Mesothelial cell of epicardium (in vitro differentiated cells): Measurements from ENCODE around the gene SH3YL1. TPM values are rescaled to one million over a fixed set of nuclear protein-coding genes. Genes with fewer than 3 reads are reported as not detected.

Experiments
- DNase-seq, 2 experiments: peaks; one replicate each; pipeline ENCODE4 v3.0.0; 2021; ENCODE audit warnings: low spot score in 2 of 2; ENCODE audit not compliant: unreplicated experiment in 2 of 2
- H3K27ac Mint-ChIP-seq: 2 replicates; pipeline ENCODE4 v1.8.0; 2021; ENCODE audit warnings: mixed read lengths
- H3K27me3 Mint-ChIP-seq: 2 replicates; pipeline ENCODE4 v1.8.0; 2021; ENCODE audit warnings: low read depth, mixed read lengths
- H3K36me3 Mint-ChIP-seq: 2 replicates; pipeline ENCODE4 v1.8.0; 2021; ENCODE audit warnings: mixed read lengths
- H3K4me1 Mint-ChIP-seq: 2 replicates; pipeline ENCODE4 v1.8.0; 2021; ENCODE audit warnings: mixed read lengths
- H3K4me3 Mint-ChIP-seq: 2 replicates; pipeline ENCODE4 v1.8.0; 2021; ENCODE audit warnings: mild to moderate bottlenecking, moderate library complexity, mixed read lengths
- H3K9me3 Mint-ChIP-seq: 2 replicates; pipeline ENCODE4 v1.8.0; 2021; ENCODE audit warnings: mixed read lengths
- CTCF ChIP-seq: fragments of 200-600 bp; sonication (generic); IDR thresholded peaks from one replicate; pipeline ENCODE4 v1.5.0; 2021; ENCODE audit warnings: antibody characterized with exemption; ENCODE audit not compliant: unreplicated experiment
- total RNA-seq: library from RNA; stranded (reverse); gene quantifications from 3 replicates; pipeline ENCODE4 v1.2.1, GENCODE V29; 2021

SH3YL1 gene
- total RNA-seq, 1 donor from 2014 or later = 85.8 TPM

- H3K4me1 Mint-ChIP-seq = peaks cover 22% of the 10 kb centered on the region
- no peaks in the 10 kb centered on the region for H3K27me3 Mint-ChIP-seq
- peaks cover 2% of the 10 kb centered on the region for H3K36me3 Mint-ChIP-seq
- H3K4me3 Mint-ChIP-seq = no peak overlapping the region
- no peaks in the 10 kb centered on the region for H3K9me3 Mint-ChIP-seq
- TF ChIP-seq CTCF = no peak
- DNase-seq = no peak
- H3K27ac Mint-ChIP-seq = no peak overlapping the region
Observed at GRCh38 chr2:268323-268722, 4.5 kb upstream of the SH3YL1 start.

- H3K9me3 Mint-ChIP-seq = no peaks in the 10 kb centered on the region
- H3K4me3 Mint-ChIP-seq = peak within 1 kb of the TSS; percentile 92
- peak; percentile 91 to 95 for DNase-seq
- H3K4me1 Mint-ChIP-seq = peaks cover 41% of the 10 kb centered on the region
- H3K36me3 Mint-ChIP-seq = peaks cover 3% of the 10 kb centered on the region
- peak within 1 kb of the TSS; percentile 97 for H3K27ac Mint-ChIP-seq
- TF ChIP-seq CTCF = no peak
- no peaks in the 10 kb centered on the region for H3K27me3 Mint-ChIP-seq
Observed at GRCh38 chr2:264493-265468, 949 bp upstream of the SH3YL1 start, which contains the start of gene ACP1. TSS of gene ACP1 (plus strand) at chr2:264947. CDS start at chr2:264965, 18 bp downstream.

- H3K36me3 Mint-ChIP-seq = peaks cover 15% of the 10 kb centered on the region
- H3K27me3 Mint-ChIP-seq = no peaks in the 10 kb centered on the region
- H3K4me3 Mint-ChIP-seq = peak overlapping the region; percentile 92
- H3K9me3 Mint-ChIP-seq = peaks cover 8% of the 10 kb centered on the region
- DNase-seq = peak in 1 of 2 experiments; percentile 42
- TF ChIP-seq CTCF = no peak
- H3K4me1 Mint-ChIP-seq = peaks cover 43% of the 10 kb centered on the region
- H3K27ac Mint-ChIP-seq = peak overlapping the region; percentile 76
Observed at GRCh38 chr2:263022-263738, 652 bp downstream of the SH3YL1 start.

GRCh38 chr2:262117-262516 is 1.7 kb downstream of the SH3YL1 start:
- TF ChIP-seq CTCF = no peak
- Mint-ChIP-seq H3K4me1 (peaks cover 40% of the 10 kb centered on the region), H3K9me3 (peaks cover 19% of the 10 kb centered on the region), H3K27me3 (no peaks in the 10 kb centered on the region), H3K27ac (peak overlapping the region; percentile 68), H3K4me3 (peak overlapping the region; percentile 62), H3K36me3 (peaks cover 22% of the 10 kb centered on the region)
- no peak for DNase-seq

- DNase-seq = no peak
- H3K27me3 Mint-ChIP-seq = no peaks in the 10 kb centered on the region
- H3K27ac Mint-ChIP-seq = no peak overlapping the region
- H3K36me3 Mint-ChIP-seq = peaks cover 24% of the 10 kb centered on the region
- H3K4me1 Mint-ChIP-seq = peaks cover 28% of the 10 kb centered on the region
- no peak overlapping the region for H3K4me3 Mint-ChIP-seq
- TF ChIP-seq CTCF = no peak
- peaks cover 20% of the 10 kb centered on the region for H3K9me3 Mint-ChIP-seq
Observed at GRCh38 chr2:260507-261161, 3.2 kb downstream of the SH3YL1 start.
